Esophagus muscularis mucosa (tissue), 3 donors: ENCODE data around the gene TRIM37.

Experiments used
- EP300 ChIP-seq: sonication (generic); formaldehyde crosslinking; IDR thresholded peaks from one replicate; pipeline ENCODE4 v1.6.1; 2017; ENCODE audit warnings: antibody characterized with exemption
- TF ChIP-seq, protein P1 (sequence below), 3 experiments: fragments of 200-600 bp in 2 of 3; fragments of 450-650 bp in 1 of 3; sonication (generic) in 2 of 3; IDR thresholded peaks; one replicate each; pipeline ENCODE4 v1.5.1; 2017 to 2019; ENCODE audit warnings: antibody characterized with exemption in 3 of 3, mild to moderate bottlenecking in 2 of 3, moderate library complexity in 1 of 3

DNA sequence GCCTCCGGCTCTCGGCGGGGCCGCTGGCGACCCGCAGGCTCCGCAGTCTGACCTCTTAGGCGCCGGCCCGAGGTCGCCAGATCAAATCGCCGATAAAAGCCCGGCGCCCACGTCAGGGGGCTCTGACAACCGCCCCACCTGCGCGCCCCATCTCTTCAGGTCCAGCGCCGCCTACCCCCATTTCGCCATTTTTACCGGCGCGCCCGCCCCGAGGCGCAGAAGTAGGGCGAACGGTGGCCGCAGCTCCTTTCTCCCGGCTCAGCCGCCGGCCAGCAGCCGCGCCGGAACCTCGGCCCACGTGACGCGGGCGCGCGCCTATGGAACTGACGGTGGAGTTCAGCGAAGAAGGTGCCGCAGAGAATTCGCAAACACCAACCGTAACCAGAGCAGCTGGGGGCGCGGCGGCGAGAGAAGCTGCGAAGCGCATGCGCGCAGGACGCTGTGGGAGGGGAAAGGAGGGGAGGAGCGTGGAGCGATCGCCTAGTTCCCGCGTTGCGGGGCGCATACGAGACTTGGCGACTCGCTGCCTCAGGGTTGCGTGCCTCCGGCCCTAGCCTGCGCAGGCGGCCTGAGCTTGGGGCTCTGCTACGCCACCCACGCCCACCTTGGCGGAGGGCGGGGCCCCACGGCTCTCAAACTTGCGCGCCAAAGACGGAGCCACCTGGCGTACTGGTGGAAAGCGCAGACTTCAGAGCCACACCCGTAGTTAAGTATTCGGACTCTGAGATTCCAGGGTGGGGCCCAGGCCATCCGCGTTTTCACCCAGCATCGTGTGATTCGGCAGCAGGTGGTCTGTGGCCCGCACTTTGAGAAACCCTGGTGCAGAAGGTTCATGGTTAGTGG, at the start of gene TRIM37:
- TF ChIP-seq EP300 = no peak
- TF ChIP-seq, protein P1, sequence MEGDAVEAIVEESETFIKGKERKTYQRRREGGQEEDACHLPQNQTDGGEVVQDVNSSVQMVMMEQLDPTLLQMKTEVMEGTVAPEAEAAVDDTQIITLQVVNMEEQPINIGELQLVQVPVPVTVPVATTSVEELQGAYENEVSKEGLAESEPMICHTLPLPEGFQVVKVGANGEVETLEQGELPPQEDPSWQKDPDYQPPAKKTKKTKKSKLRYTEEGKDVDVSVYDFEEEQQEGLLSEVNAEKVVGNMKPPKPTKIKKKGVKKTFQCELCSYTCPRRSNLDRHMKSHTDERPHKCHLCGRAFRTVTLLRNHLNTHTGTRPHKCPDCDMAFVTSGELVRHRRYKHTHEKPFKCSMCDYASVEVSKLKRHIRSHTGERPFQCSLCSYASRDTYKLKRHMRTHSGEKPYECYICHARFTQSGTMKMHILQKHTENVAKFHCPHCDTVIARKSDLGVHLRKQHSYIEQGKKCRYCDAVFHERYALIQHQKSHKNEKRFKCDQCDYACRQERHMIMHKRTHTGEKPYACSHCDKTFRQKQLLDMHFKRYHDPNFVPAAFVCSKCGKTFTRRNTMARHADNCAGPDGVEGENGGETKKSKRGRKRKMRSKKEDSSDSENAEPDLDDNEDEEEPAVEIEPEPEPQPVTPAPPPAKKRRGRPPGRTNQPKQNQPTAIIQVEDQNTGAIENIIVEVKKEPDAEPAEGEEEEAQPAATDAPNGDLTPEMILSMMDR (IDR thresholded peaks at IDR 0.05) = peak in 1 of 3 experiments; percentile 15
